GM10248 (cell line): ENCODE results near the gene SPATA3.

Experiments
- CTCF ChIA-PET: fragments of 300-600 bp; sonication (Branson Sonifier 250); formaldehyde crosslinking; extraction: SDS; loops from one replicate; lab custom pipeline; 2021; ENCODE audit warnings: antibody characterized with exemption; lab: Yijun Ruan, JAX
- POLR2A ChIA-PET: fragments of 350-650 bp; sonication (Branson Sonifier 250); formaldehyde crosslinking; extraction: SDS; loops from one replicate; lab custom pipeline; 2020; ENCODE audit warnings: antibody characterized with exemption; lab: Yijun Ruan, JAX
- DNase-seq: peaks from one replicate; pipeline ENCODE4 v3.0.0; 2012; ENCODE audit errors: extremely low spot score
- CTCF ChIP-seq: IDR thresholded peaks from 2 replicates; pipeline ENCODE4 v1.5.1; 2012; ENCODE audit warnings: mild to moderate bottlenecking, low read depth; ENCODE audit errors: extremely low read depth, missing control alignments, control extremely low read depth

Gene SPATA3

GRCh38 chr2:231039294-231039664 is 43.4 kb downstream of the SPATA3 start:
- no peak for DNase-seq
- POLR2A ChIA-PET: no interaction called here
- no peak for TF ChIP-seq CTCF
- CTCF ChIA-PET: interaction anchor here (1.0 to 7.7 kb wide), 4 partner anchors 12 to 215 kb away, joined by 3 to 58 read pairs (median 4); partner anchors contain the start of gene PSMD1

GRCh38 chr2:231039821-231040364 is 44.0 kb downstream of the SPATA3 start:
- no peak for DNase-seq
- ChIA-PET POLR2A (no interaction called here), CTCF (interaction anchor here (1.0 to 7.7 kb wide), 3 partner anchors 12 to 17 kb away, joined by 3 to 58 read pairs (median 3); partner anchors contain the start of gene PSMD1)
- TF ChIP-seq CTCF: no peak

- CTCF ChIA-PET: interaction anchor here (1.3 to 7.7 kb wide), 2 partner anchors 11 to 14 kb away, joined by 3 to 58 read pairs; no protein-coding TSS in a partner anchor
- TF ChIP-seq CTCF: no peak
- no peak for DNase-seq
- POLR2A ChIA-PET: no interaction called here
These were observed 45.3 kb downstream of the SPATA3 start for GRCh38 chr2:231041061-231041689.

- no peak for DNase-seq
- ChIA-PET CTCF (interaction anchor here (2.1 to 7.7 kb wide), 2 partner anchors 8 to 13 kb away, joined by 5 to 58 read pairs; partner anchors contain the start of gene PSMD1), POLR2A (no interaction called here)
- no peak for TF ChIP-seq CTCF
These were observed 47.9 kb downstream of the SPATA3 start for GRCh38 chr2:231043796-231044195.

- POLR2A ChIA-PET: no interaction called here
- TF ChIP-seq CTCF: no peak
- DNase-seq: no peak
- CTCF ChIA-PET: interaction anchor here (1.2 to 2.7 kb wide), 2 partner anchors 145 to 223 kb away, joined by 4 to 8 read pairs; no protein-coding TSS in a partner anchor
These were observed 51.0 kb downstream of the SPATA3 start for GRCh38 chr2:231046916-231047273.

- ChIA-PET POLR2A (no interaction called here), CTCF (interaction anchor here (0.9 to 2.7 kb wide), 4 partner anchors 40 to 223 kb away, joined by 3 to 8 read pairs (median 4); no protein-coding TSS in a partner anchor)
- DNase-seq: no peak
- no peak for TF ChIP-seq CTCF
These were observed 51.5 kb downstream of the SPATA3 start for GRCh38 chr2:231047274-231047922.
